Body of pancreas (tissue), 4 donors: ENCODE results near the gene KLKB1. TPM values are rescaled to one million over a fixed set of nuclear protein-coding genes. Genes with fewer than 3 reads are reported as not detected.
A peak's percentile ranks its signal among the peaks of the same experiment; 100 is the strongest.

ENCODE experiments used
- ATAC-seq: fragments of 150-250 bp; one replicate; pipeline ENCODE4 v1.9.1; 2016
- DNase-seq, 4 donors: peaks; one replicate each; pipeline ENCODE4 v3.0.0-alpha.2; 2019
- H3K27ac ChIP-seq, 4 donors: fragments of 200-600 bp; sonication (generic); 1 replicate in 3 of 4; 2 replicates in 1 of 4; pipeline versions ENCODE4 v1.5.1 to v1.6.1; 2016 to 2019; ENCODE audit warnings: mild to moderate bottlenecking in 1 of 4, mixed read lengths in 1 of 4, moderate library complexity in 1 of 4
- H3K27me3 ChIP-seq, 2 donors: fragments of 200-600 bp; sonication (generic); one replicate each; pipeline ENCODE4 v1.6.0; 2016; ENCODE audit warnings: mild to moderate bottlenecking in 1 of 2
- H3K36me3 ChIP-seq, 2 donors: fragments of 200-600 bp; sonication (generic); replicated peaks in 1 of 2; 2 replicates each; pipeline ENCODE4 v1.5.1; 2016; ENCODE audit warnings: low read depth in 2 of 2; ENCODE audit not compliant: insufficient read depth in 1 of 2
- H3K4me1 ChIP-seq: fragments of 200-600 bp; sonication (generic); one replicate; pipeline ENCODE4 v1.6.0; 2016
- H3K4me3 ChIP-seq, 2 donors: fragments of 200-600 bp; sonication (generic); 1 replicate in 1 of 2; 2 replicates in 1 of 2; pipeline ENCODE4 v1.5.1; 2016 to 2019
- H3K9me3 ChIP-seq, 3 donors: fragments of 200-600 bp; sonication (generic); 1 replicate in 2 of 3; 2 replicates in 1 of 3; pipeline ENCODE4 v1.5.1; 2016
- CTCF ChIP-seq, 7 experiments: fragments of 450-650 bp in 4 of 7; fragments of 200-600 bp in 3 of 7; sonication (generic) in 3 of 7; IDR thresholded peaks; one replicate each; pipeline ENCODE4 v1.5.1; 2016 to 2019; ENCODE audit warnings: antibody characterized with exemption in 7 of 7
- POLR2A ChIP-seq, 3 donors: fragments of 450-650 bp; IDR thresholded peaks; one replicate each; pipeline ENCODE4 v1.6.1; 2016; ENCODE audit warnings: antibody characterized with exemption in 3 of 3, mild to moderate bottlenecking in 2 of 3
- WGBS, 2 donors: methylation state at CpG; one replicate each; pipeline ENCODE4 v1.1.5; 2017; 5-methylcytosine and 5-hydroxymethylcytosine counted together
- intact Hi-C: fragments of 100-400 bp; cut with DNase I; formaldehyde crosslinking; loops from one replicate; pipeline ENCODE4 v1.15.1; 2023
- total RNA-seq, 2 donors: library from RNA; depleted of rRNA; stranded (reverse); fragments of >200 nt; gene quantifications; one replicate each; pipeline ENCODE4 v1.1.0, GENCODE V29; 2016

Gene KLKB1
- total RNA-seq, 2 donors from 2014 or later: 2.6 to 3.1 TPM

- Histone ChIP-seq H3K4me3 (peak within 1 kb of the TSS; percentile 43 to 87), H3K4me1 (peaks cover 28% of the 10 kb centered on the region), H3K27me3 (no peaks in the 10 kb centered on the region), H3K9me3 (no peaks in the 10 kb centered on the region), H3K27ac (peak within 1 kb of the TSS; percentile 93 to 98 (median 94)), H3K36me3 (no peaks in the 10 kb centered on the region)
- ATAC-seq (peak; percentile 86), DNase-seq (peak; percentile 78 to 88 (median 84))
- 0 to 1% methylated on average over 35 to 84 of the region's 107 CpGs for WGBS, 2 donors
- peak in 6 of 7 experiments; percentile 7 to 46 (median 26) for TF ChIP-seq CTCF (IDR thresholded peaks at IDR 0.05)
- peak; percentile 71 to 84 (median 81) for TF ChIP-seq POLR2A (IDR thresholded peaks at IDR 0.05)
- intact Hi-C loops: no loop called here
These were observed 35.9 kb upstream of the KLKB1 start, which contains the start of gene CYP4V2 for GRCh38 chr4:186191200-186192065. CYP4V2 (plus strand) TSS chr4:186191567; CDS start chr4:186191824, 257 bp downstream.

GRCh38 chr4:186192066-186192612 lies 35.2 kb upstream of the KLKB1 start:
- no peak for TF ChIP-seq CTCF (IDR thresholded peaks at IDR 0.05)
- TF ChIP-seq POLR2A (IDR thresholded peaks at IDR 0.05): peak in 1 of 3 donors; percentile 23
- DNase-seq: peak; percentile 31 to 47 (median 38)
- Histone ChIP-seq H3K27ac (peak overlapping the region; percentile 93 to 98 (median 94)), H3K4me1 (peaks cover 28% of the 10 kb centered on the region), H3K36me3 (peaks cover 0 to 1% of the 10 kb centered on the region in 2 donors), H3K4me3 (peak overlapping the region; percentile 43 to 87), H3K27me3 (no peaks in the 10 kb centered on the region), H3K9me3 (no peaks in the 10 kb centered on the region)
- ATAC-seq: peak; percentile 25
- WGBS, 2 donors: 0% methylated on average over 9 to 22 of the region's 22 CpGs
- intact Hi-C loops: no loop called here

- Histone ChIP-seq H3K4me3 (no peak overlapping the region), H3K4me1 (peaks cover 28% of the 10 kb centered on the region), H3K36me3 (peaks cover 0 to 3% of the 10 kb centered on the region in 2 donors), H3K9me3 (no peaks in the 10 kb centered on the region), H3K27me3 (no peaks in the 10 kb centered on the region), H3K27ac (no peak overlapping the region)
- intact Hi-C loops: no loop called here
- ATAC-seq (no peak), DNase-seq (no peak)
- TF ChIP-seq POLR2A (IDR thresholded peaks at IDR 0.05): no peak
- TF ChIP-seq CTCF (IDR thresholded peaks at IDR 0.05): no peak
- WGBS, 2 donors: 82 to 93% methylated on average over 5 of the region's 5 CpGs
These were observed 33.5 kb upstream of the KLKB1 start for GRCh38 chr4:186193851-186194250.

- WGBS, 2 donors: 82 to 87% methylated on average over 6 of the region's 6 CpGs
- no peak overlapping the region for H3K4me3 ChIP-seq
- peaks cover 0 to 3% of the 10 kb centered on the region in 2 donors for H3K36me3 ChIP-seq
- no peaks in the 10 kb centered on the region for H3K27me3 ChIP-seq
- ATAC-seq: no peak
- intact Hi-C loops: no loop called here
- no peak overlapping the region for H3K27ac ChIP-seq
- TF ChIP-seq POLR2A (IDR thresholded peaks at IDR 0.05): no peak
- no peak for TF ChIP-seq CTCF (IDR thresholded peaks at IDR 0.05)
- DNase-seq: no peak
- peaks cover 11% of the 10 kb centered on the region for H3K4me1 ChIP-seq
- no peaks in the 10 kb centered on the region for H3K9me3 ChIP-seq
These were observed 31.2 kb upstream of the KLKB1 start for GRCh38 chr4:186196063-186196462.
